GM12878 (cell line): ENCODE measurements around the gene AEBP1. TPM values are rescaled to one million over a fixed set of nuclear protein-coding genes. Genes with fewer than 3 reads are reported as not detected.
A peak's percentile ranks its signal among the peaks of the same experiment; 100 is the strongest.

ENCODE experiments used
- ATAC-seq: fragments of 200-7000 bp; cut with Tn5 transposase; 3 replicates; pipeline ENCODE4 v1.9.1; 2020; ENCODE audit warnings: mild to moderate bottlenecking, moderate library complexity
- BruUV-seq: library from RNA; stranded (reverse); fragments of 400-500 nt; replicated peaks from 2 replicates; lab custom pipeline; 2021; lab: Mats Ljungman, UMichigan
- CTCF ChIA-PET: fragments of 300-600 bp; sonication (Branson Sonifier 250); formaldehyde crosslinking; extraction: SDS; loops from one replicate; lab custom pipeline; 2021; ENCODE audit warnings: inconsistent platforms; lab: Yijun Ruan, JAX
- POLR2A ChIA-PET: fragments of 350-600 bp; formaldehyde crosslinking; extraction: SDS; loops from one replicate; lab custom pipeline; 2021; ENCODE audit warnings: inconsistent platforms; lab: Charles Lee
- RAD21 ChIA-PET: fragments of 300-600 bp; sonication (Branson Sonifier 250); formaldehyde crosslinking; loops from one replicate; lab custom pipeline; 2023; ENCODE audit warnings: antibody characterized with exemption; ENCODE audit not compliant: unreplicated experiment; lab: Charles Lee
- SMC1A ChIA-PET: fragments of 300-600 bp; sonication (Branson Sonifier 250); formaldehyde crosslinking; loops from one replicate; lab custom pipeline; 2023; ENCODE audit not compliant: unreplicated experiment, uncharacterized antibody; lab: Charles Lee
- DNase-seq: peaks from one replicate; pipeline ENCODE4 v3.0.0-alpha.2; 2011; ENCODE audit warnings: low read depth, low spot score
- FAIRE-seq: peaks from 3 replicates; lab custom pipeline; 2011; peaks lifted over from hg19 to GRCh38; lab: Jason Lieb, UNC
- H2AFZ ChIP-seq: 2 replicates; pipeline ENCODE4 v1.6.0; 2011; ENCODE audit warnings: low read depth, low read length, control low read depth; ENCODE audit not compliant: control insufficient read depth
- H3K27ac ChIP-seq: 2 replicates; pipeline ENCODE4 v1.5.1; 2011; ENCODE audit warnings: control low read depth; ENCODE audit not compliant: control insufficient read depth, insufficient read depth
- H3K27me3 ChIP-seq, 2 experiments: replicated peaks in 1 of 2; 2 replicates each; pipeline versions ENCODE4 v1.6.0 to v1.6.1; 2011; ENCODE audit warnings: low read length in 1 of 2; ENCODE audit not compliant: control insufficient read depth in 2 of 2, insufficient read depth in 2 of 2
- H3K36me3 ChIP-seq, 2 experiments: 2 replicates each; pipeline ENCODE4 v1.5.1; 2011; ENCODE audit warnings: low read length in 1 of 2; ENCODE audit not compliant: control insufficient read depth in 2 of 2, insufficient read depth in 2 of 2
- H3K4me1 ChIP-seq: 2 replicates; pipeline ENCODE4 v1.6.1; 2011; ENCODE audit warnings: mild to moderate bottlenecking, low read length, moderate library complexity, mixed read lengths; ENCODE audit not compliant: control insufficient read depth, insufficient read depth
- H3K4me2 ChIP-seq: 2 replicates; pipeline ENCODE4 v1.6.0; 2011; ENCODE audit warnings: control low read depth; ENCODE audit not compliant: control insufficient read depth, insufficient read depth
- H3K4me3 ChIP-seq: fragments of 200-600 bp; sonication (generic); 2 replicates; pipeline ENCODE4 v1.5.1; 2016
- H3K79me2 ChIP-seq: 2 replicates; pipeline ENCODE4 v1.6.0; 2011; ENCODE audit warnings: low read length; ENCODE audit not compliant: control insufficient read depth, insufficient read depth
- H3K9ac ChIP-seq: 2 replicates; pipeline ENCODE4 v1.8.0; 2011; ENCODE audit warnings: low read length, control low read depth, mixed read lengths; ENCODE audit not compliant: control insufficient read depth, insufficient read depth
- H3K9me3 ChIP-seq: replicated peaks from 3 replicates; pipeline ENCODE4 v1.5.1; 2011; ENCODE audit warnings: mild to moderate bottlenecking, low read length; ENCODE audit not compliant: control insufficient read depth, insufficient read depth
- H4K20me1 ChIP-seq: 2 replicates; pipeline ENCODE4 v1.6.0; 2011; ENCODE audit not compliant: control insufficient read depth, insufficient read depth
- BMI1 ChIP-seq: fragments of 450-650 bp; IDR thresholded peaks from 2 replicates; pipeline ENCODE4 v1.6.1; 2016; ENCODE audit warnings: mild to moderate bottlenecking, moderate library complexity, borderline replicate concordance
- JUNB ChIP-seq: IDR thresholded peaks from 2 replicates; pipeline ENCODE4 v1.6.1; 2016; ENCODE audit warnings: antibody characterized with exemption, mild to moderate bottlenecking
- MEF2B ChIP-seq: fragments of 450-650 bp; IDR thresholded peaks from 2 replicates; pipeline ENCODE4 v1.6.1; 2018; ENCODE audit warnings: mild to moderate bottlenecking, moderate library complexity; ENCODE audit not compliant: partially characterized antibody, poor library complexity, severe bottlenecking
- TAF1 ChIP-seq: IDR thresholded peaks from 2 replicates; pipeline ENCODE4 v1.6.1; 2011; ENCODE audit warnings: mild to moderate bottlenecking, low read depth, low read length, borderline replicate concordance
- TCF3 ChIP-seq: IDR thresholded peaks from 2 replicates; pipeline ENCODE4 v1.6.1; 2012; ENCODE audit warnings: low read depth, mild to moderate bottlenecking, low read length, borderline replicate concordance; ENCODE audit not compliant: insufficient read depth
- WGBS: methylation state at CpG from one replicate; pipeline ENCODE4 v1.1.6; 2016; ENCODE audit warnings: low lambda C conversion rate; ENCODE audit not compliant: insufficient replicate concordance, insufficient coverage; ENCODE audit errors: missing lambda C conversion rate; 5-methylcytosine and 5-hydroxymethylcytosine counted together
- in situ Hi-C: fragments of 300-500 bp; cut with MboI; formaldehyde crosslinking; loops from 9 replicates; pipeline ENCODE4 v1.14.3; 2018; ENCODE audit warnings: mixed read lengths
- intact Hi-C: fragments of 100-400 bp; cut with micrococcal nuclease; formaldehyde crosslinking; loops from one replicate; pipeline ENCODE4 v1.14.2; 2022; ENCODE audit not compliant: unreplicated experiment
- polyA plus RNA-seq, 11 experiments: library from polyadenylated mRNA; depleted of rRNA in 4 of 11; unstranded in 6 of 11; stranded (reverse) in 5 of 11; fragments of >200 nt; fragmentation: Nextera tagmentation in 4 of 11; fragmentation: Illumina TruSeq in 1 of 11; extraction: Ambion mirVana in 4 of 11; extraction: Trizol in 1 of 11; gene quantifications; 1 replicate in 1 of 11; 2 replicates in 10 of 11; pipeline versions ENCODE4 v1.2.1 to v1.2.3, GENCODE V29; 2011 to 2016; ENCODE audit warnings: inconsistent platforms in 2 of 11, missing spikeins in 2 of 11, low read depth in 1 of 11
- total RNA-seq, 4 experiments: library from RNA; depleted of rRNA in 3 of 4; stranded (reverse); fragments of >200 nt in 3 of 4; fragmentation: Illumina TruSeq in 1 of 4; extraction: Trizol in 1 of 4; gene quantifications; 2 replicates each; pipeline versions ENCODE4 v1.2.1 to v1.2.3, GENCODE V29; 2013 to 2021
- TF ChIP-seq, protein P1 (sequence below): fragments of 450-650 bp; IDR thresholded peaks from 2 replicates; pipeline ENCODE4 v1.6.1; 2016; ENCODE audit warnings: mild to moderate bottlenecking
- TF ChIP-seq, protein P2 (sequence below): fragments of 450-650 bp; formaldehyde crosslinking; IDR thresholded peaks from 2 replicates; pipeline ENCODE4 v1.5.0; 2022; ENCODE audit warnings: mild to moderate bottlenecking, missing genetic modification characterization
- TF ChIP-seq, protein P3 (sequence below): IDR thresholded peaks from 2 replicates; pipeline ENCODE4 v1.6.1; 2011; ENCODE audit warnings: low read depth, low read length, improper control_type of control experiment, borderline replicate concordance

The AEBP1 gene
- total and polyA plus RNA-seq, 10 of the 15 experiments (the other 5 are each of a cell fraction or from before 2014, with no cell fraction given) = 0.06 to 0.23 (median 0.11) TPM; not detected in 5

DNA sequence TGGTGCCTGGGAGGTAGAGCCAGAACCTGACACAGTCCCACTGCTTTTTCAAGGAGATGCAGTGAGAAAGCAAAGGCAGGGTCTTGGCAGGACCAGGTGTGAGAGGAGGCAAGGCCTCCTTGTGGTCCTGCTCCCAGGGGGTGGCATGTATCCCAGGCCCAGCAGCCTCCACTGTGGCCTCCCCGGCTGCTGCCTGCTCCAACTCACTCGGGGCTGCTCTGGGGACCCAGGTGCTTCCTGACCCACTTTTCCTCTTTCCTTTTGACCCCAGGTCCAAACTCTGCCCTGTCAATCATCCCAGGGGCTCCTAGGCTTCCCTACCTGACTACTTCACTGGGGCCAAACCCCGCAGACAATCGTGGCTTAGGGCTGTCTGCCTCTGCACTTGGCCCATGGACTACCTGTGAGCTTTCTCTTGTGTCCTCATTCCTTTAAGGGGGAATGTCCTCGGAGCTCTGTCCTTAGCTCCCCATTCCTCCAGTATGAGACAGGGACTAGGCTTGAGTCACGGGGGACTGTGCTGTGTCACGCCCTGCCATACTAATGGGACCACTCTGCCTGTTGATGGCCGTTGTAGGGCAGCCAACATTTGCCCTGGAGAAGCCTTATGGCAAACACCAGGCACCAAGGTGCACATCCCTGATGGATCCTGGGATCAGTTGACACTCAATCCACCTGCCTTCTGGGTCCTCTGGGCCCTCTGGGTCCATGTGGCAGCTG, 1.1 kb upstream of the AEBP1 start:
- no peak for TF ChIP-seq BMI1
- TF ChIP-seq, protein P1, sequence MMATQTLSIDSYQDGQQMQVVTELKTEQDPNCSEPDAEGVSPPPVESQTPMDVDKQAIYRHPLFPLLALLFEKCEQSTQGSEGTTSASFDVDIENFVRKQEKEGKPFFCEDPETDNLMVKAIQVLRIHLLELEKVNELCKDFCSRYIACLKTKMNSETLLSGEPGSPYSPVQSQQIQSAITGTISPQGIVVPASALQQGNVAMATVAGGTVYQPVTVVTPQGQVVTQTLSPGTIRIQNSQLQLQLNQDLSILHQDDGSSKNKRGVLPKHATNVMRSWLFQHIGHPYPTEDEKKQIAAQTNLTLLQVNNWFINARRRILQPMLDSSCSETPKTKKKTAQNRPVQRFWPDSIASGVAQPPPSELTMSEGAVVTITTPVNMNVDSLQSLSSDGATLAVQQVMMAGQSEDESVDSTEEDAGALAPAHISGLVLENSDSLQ = peak; percentile 31; the same call in 1 of the 2 replicates
- Histone ChIP-seq H3K79me2 (no peaks in the 10 kb centered on the region), H3K9me3 (no peaks in the 10 kb centered on the region), H3K9ac (no peak overlapping the region), H4K20me1 (no peaks in the 10 kb centered on the region), H3K27ac (no peak overlapping the region), H3K4me2 (no peak overlapping the region), H2AFZ (no peak overlapping the region), H3K36me3 (no peaks in the 10 kb centered on the region), H3K4me3 (no peak overlapping the region), H3K27me3 (peaks cover 11 to 15% of the 10 kb centered on the region in 2 experiments), H3K4me1 (no peaks in the 10 kb centered on the region)
- intact Hi-C loops = no loop called here
- 56% methylated on average over 8 of the region's 8 CpGs for WGBS
- no peak for ATAC-seq
- no peak for FAIRE-seq
- ChIA-PET POLR2A (no interaction called here), CTCF (interaction anchor here (1.3 kb wide), 1 partner anchor 93 kb away, joined by 3 read pairs; no protein-coding TSS in a partner anchor), RAD21 (no interaction called here), SMC1A (no interaction called here)
- no peak for DNase-seq
- in situ Hi-C loops = no loop called here
- BruUV-seq = no TSS peak

DNA sequence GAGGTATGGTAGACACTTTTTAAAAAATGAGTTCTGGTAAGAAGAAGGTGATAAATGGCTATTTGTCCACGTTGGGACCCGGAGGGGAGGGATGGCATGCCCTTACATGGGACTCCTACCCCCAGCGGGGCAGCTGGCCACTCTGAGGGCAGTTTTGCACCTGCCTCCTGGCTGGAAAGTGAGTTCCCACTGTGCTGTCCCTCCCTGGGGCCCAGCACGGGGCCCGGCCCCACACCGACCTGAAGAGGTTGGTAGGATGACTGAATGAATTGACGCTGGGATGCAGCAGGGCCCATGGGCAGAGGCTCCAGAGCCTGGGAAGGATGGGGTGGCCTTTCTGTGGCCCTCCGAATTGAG, 601 bp upstream of the AEBP1 start:
- BruUV-seq = no TSS peak
- ATAC-seq (no peak), FAIRE-seq (no peak), DNase-seq (no peak)
- H2AFZ ChIP-seq = no peak overlapping the region
- ChIA-PET SMC1A (no interaction called here), CTCF (no interaction called here), POLR2A (no interaction called here), RAD21 (no interaction called here)
- TF ChIP-seq MEF2B = no peak
- no peak for TF ChIP-seq TCF3
- TF ChIP-seq, protein P2, sequence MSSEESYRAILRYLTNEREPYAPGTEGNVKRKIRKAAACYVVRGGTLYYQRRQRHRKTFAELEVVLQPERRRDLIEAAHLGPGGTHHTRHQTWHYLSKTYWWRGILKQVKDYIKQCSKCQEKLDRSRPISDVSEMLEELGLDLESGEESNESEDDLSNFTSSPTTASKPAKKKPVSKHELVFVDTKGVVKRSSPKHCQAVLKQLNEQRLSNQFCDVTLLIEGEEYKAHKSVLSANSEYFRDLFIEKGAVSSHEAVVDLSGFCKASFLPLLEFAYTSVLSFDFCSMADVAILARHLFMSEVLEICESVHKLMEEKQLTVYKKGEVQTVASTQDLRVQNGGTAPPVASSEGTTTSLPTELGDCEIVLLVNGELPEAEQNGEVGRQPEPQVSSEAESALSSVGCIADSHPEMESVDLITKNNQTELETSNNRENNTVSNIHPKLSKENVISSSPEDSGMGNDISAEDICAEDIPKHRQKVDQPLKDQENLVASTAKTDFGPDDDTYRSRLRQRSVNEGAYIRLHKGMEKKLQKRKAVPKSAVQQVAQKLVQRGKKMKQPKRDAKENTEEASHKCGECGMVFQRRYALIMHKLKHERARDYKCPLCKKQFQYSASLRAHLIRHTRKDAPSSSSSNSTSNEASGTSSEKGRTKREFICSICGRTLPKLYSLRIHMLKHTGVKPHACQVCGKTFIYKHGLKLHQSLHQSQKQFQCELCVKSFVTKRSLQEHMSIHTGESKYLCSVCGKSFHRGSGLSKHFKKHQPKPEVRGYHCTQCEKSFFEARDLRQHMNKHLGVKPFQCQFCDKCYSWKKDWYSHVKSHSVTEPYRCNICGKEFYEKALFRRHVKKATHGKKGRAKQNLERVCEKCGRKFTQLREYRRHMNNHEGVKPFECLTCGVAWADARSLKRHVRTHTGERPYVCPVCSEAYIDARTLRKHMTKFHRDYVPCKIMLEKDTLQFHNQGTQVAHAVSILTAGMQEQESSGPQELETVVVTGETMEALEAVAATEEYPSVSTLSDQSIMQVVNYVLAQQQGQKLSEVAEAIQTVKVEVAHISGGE = no peak
- TF ChIP-seq, protein P3, sequence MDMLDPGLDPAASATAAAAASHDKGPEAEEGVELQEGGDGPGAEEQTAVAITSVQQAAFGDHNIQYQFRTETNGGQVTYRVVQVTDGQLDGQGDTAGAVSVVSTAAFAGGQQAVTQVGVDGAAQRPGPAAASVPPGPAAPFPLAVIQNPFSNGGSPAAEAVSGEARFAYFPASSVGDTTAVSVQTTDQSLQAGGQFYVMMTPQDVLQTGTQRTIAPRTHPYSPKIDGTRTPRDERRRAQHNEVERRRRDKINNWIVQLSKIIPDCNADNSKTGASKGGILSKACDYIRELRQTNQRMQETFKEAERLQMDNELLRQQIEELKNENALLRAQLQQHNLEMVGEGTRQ = no peak
- no peak for TF ChIP-seq TAF1
- no peak for TF ChIP-seq JUNB
- WGBS = 75% methylated on average over 8 of the region's 8 CpGs
- in situ Hi-C loops (no loop called here), intact Hi-C loops (no loop called here)
- no peaks in the 10 kb centered on the region for H3K36me3 ChIP-seq
- H4K20me1 ChIP-seq = no peaks in the 10 kb centered on the region
- H3K27me3 ChIP-seq = peaks cover 11 to 15% of the 10 kb centered on the region in 2 experiments
- no peak overlapping the region for H3K27ac ChIP-seq
- H3K9me3 ChIP-seq = no peaks in the 10 kb centered on the region
- no peaks in the 10 kb centered on the region for H3K79me2 ChIP-seq
- no peak overlapping the region for H3K9ac ChIP-seq
- H3K4me3 ChIP-seq = no peak overlapping the region
- H3K4me2 ChIP-seq = no peak overlapping the region
- no peaks in the 10 kb centered on the region for H3K4me1 ChIP-seq
